Panc1 (cell line): ENCODE data around the gene PIGP. TPM values are rescaled to one million over a fixed set of nuclear protein-coding genes. Genes with fewer than 3 reads are reported as not detected.
"Not testable (repeated sequence)": the region's sequence is repeated elsewhere in the genome, so short reads cannot be mapped to it uniquely, and the experiment has no call there.

ENCODE experiments used
- ATAC-seq: fragments of 200-7000 bp; cut with Tn5 transposase; 2 replicates; pipeline ENCODE4 v1.9.1; 2020; ENCODE audit warnings: mild to moderate bottlenecking, moderate library complexity
- BruUV-seq: library from RNA; stranded (reverse); fragments of 400-500 nt; replicated peaks from 2 replicates; lab custom pipeline; 2021; lab: Mats Ljungman, UMichigan
- CTCF ChIA-PET: fragments of 300-600 bp; sonication (Branson Sonifier 250); formaldehyde crosslinking; loops from one replicate; lab custom pipeline; 2022; ENCODE audit warnings: antibody characterized with exemption; lab: Charles Lee
- POLR2A ChIA-PET: fragments of 300-600 bp; sonication (Branson Sonifier 250); formaldehyde crosslinking; loops from one replicate; lab custom pipeline; 2022; ENCODE audit warnings: antibody characterized with exemption; lab: Charles Lee
- DNase-seq: peaks from one replicate; pipeline ENCODE4 v3.0.0-alpha.2; 2010; ENCODE audit warnings: low read depth, low spot score
- H3K27ac ChIP-seq: 2 replicates; pipeline ENCODE4 v1.5.1; 2011; ENCODE audit warnings: mild to moderate bottlenecking, low read length, inconsistent platforms
- H3K27me3 ChIP-seq: fragments of 200-500 bp; sonication (Bioruptor generic); 2 replicates; pipeline ENCODE4 v1.6.0; 2014; ENCODE audit warnings: low read length, inconsistent platforms; ENCODE audit not compliant: control insufficient read depth, insufficient read depth
- H3K36me3 ChIP-seq: fragments of 200-500 bp; sonication (Bioruptor generic); 2 replicates; pipeline ENCODE4 v1.5.1; 2014; ENCODE audit warnings: inconsistent platforms, mild to moderate bottlenecking, low read length, moderate library complexity; ENCODE audit not compliant: control insufficient read depth, insufficient read depth
- H3K4me1 ChIP-seq: 2 replicates; pipeline ENCODE4 v1.5.1; 2011; ENCODE audit warnings: inconsistent platforms, mild to moderate bottlenecking, low read length, moderate library complexity; ENCODE audit not compliant: control insufficient read depth, insufficient read depth
- H3K4me3 ChIP-seq, 2 experiments: 2 replicates each; pipeline ENCODE4 v1.5.1; 2011 to 2012; ENCODE audit warnings: low read depth in 2 of 2, low read length in 2 of 2, mild to moderate bottlenecking in 2 of 2, inconsistent platforms in 1 of 2, moderate library complexity in 1 of 2
- H3K9me3 ChIP-seq: fragments of 200-500 bp; sonication (Bioruptor generic); 2 replicates; pipeline ENCODE4 v1.5.1; 2014; ENCODE audit warnings: low read depth, mild to moderate bottlenecking, inconsistent platforms, low read length, moderate library complexity; ENCODE audit not compliant: control insufficient read depth, insufficient read depth
- POLR2AphosphoS5 ChIP-seq: IDR thresholded peaks from 2 replicates; pipeline ENCODE4 v1.6.1; 2012; ENCODE audit warnings: mild to moderate bottlenecking, low read depth, low read length, moderate library complexity
- REST ChIP-seq, 2 experiments: IDR thresholded peaks; 2 replicates each; pipeline ENCODE4 v1.6.1; 2011 to 2012; ENCODE audit warnings: low read depth in 2 of 2, control low read depth in 1 of 2, low read length in 1 of 2, mild to moderate bottlenecking in 1 of 2, moderate library complexity in 1 of 2; ENCODE audit not compliant: insufficient read depth in 1 of 2
- SIN3A ChIP-seq: IDR thresholded peaks from 2 replicates; pipeline ENCODE4 v1.6.1; 2012; ENCODE audit warnings: low read depth, mild to moderate bottlenecking, low read length, moderate library complexity, borderline replicate concordance; ENCODE audit not compliant: insufficient read depth
- TCF7L2 ChIP-seq: IDR thresholded peaks from 2 replicates; pipeline ENCODE4 v1.6.1; 2011; ENCODE audit warnings: mild to moderate bottlenecking, low read depth, low read length, inconsistent platforms
- in situ Hi-C: cut with HindIII; loops from 2 replicates; pipeline ENCODE4 v1.10.0; 2016; ENCODE audit warnings: low sequenced_read_pairs, low pct_unique_long_range_greater_than_20kb
- intact Hi-C: fragments of 100-400 bp; cut with micrococcal nuclease; formaldehyde crosslinking; loops from one replicate; pipeline ENCODE4 v1.10.0; 2022; ENCODE audit not compliant: unreplicated experiment
- total RNA-seq: library from RNA; stranded (reverse); gene quantifications from one replicate; pipeline ENCODE4 v1.2.1, GENCODE V29; 2021; ENCODE audit not compliant: unreplicated experiment

The PIGP gene
- total RNA-seq, 1 experiment from 2014 or later: 16.1 TPM

GRCh38 chr21:37040212-37040611, 32.7 kb downstream of the PIGP start:
- Histone ChIP-seq H3K36me3 (no peaks in the 10 kb centered on the region), H3K4me3 (no peak overlapping the region), H3K27me3 (no peaks in the 10 kb centered on the region), H3K4me1 (no peaks in the 10 kb centered on the region), H3K27ac (no peak overlapping the region), H3K9me3 (no peaks in the 10 kb centered on the region)
- ChIA-PET CTCF (no interaction called here), POLR2A (no interaction called here)
- no peak for TF ChIP-seq SIN3A
- DNase-seq (no peak), ATAC-seq (no peak)
- in situ Hi-C loops: no loop called here
- intact Hi-C loops: no loop called here
- no TSS peak for BruUV-seq

GRCh38 chr21:37039411-37040075, 33.3 kb downstream of the PIGP start:
- intact Hi-C loops: no loop called here
- TF ChIP-seq POLR2AphosphoS5: no peak

GRCh38 chr21:37036177-37036576, 36.7 kb downstream of the PIGP start:
- no TSS peak for BruUV-seq
- DNase-seq (no peak), ATAC-seq (no peak)
- POLR2A ChIA-PET: no interaction called here
- Histone ChIP-seq H3K36me3 (no peaks in the 10 kb centered on the region), H3K9me3 (no peaks in the 10 kb centered on the region), H3K27me3 (no peaks in the 10 kb centered on the region), H3K4me3 (no peak overlapping the region), H3K4me1 (peaks cover 4% of the 10 kb centered on the region; the same call in 1 of the 2 replicates), H3K27ac (no peak overlapping the region)
- intact Hi-C loops: no loop called here
- TF ChIP-seq TCF7L2 (no peak), SIN3A (no peak), REST (IDR thresholded peaks at IDR 0.05; ENCODE audit: insufficient read depth in 1 of 2, low read depth in 2 of 2, low read length in 1 of 2) (no peak)
- in situ Hi-C loops: no loop called here
- CTCF ChIA-PET: no interaction called here

More at GRCh38 chr21:37039411-37040075, 33.3 kb downstream of the PIGP start:
- ChIA-PET CTCF (interaction anchor here (0.7 kb wide), 1 partner anchor 830 kb away, joined by 3 read pairs; no protein-coding TSS in a partner anchor), POLR2A (no interaction called here)
- no TSS peak for BruUV-seq
- no peaks in the 10 kb centered on the region for H3K4me1 ChIP-seq
- no peak for DNase-seq
- no peaks in the 10 kb centered on the region for H3K27me3 ChIP-seq
- H3K9me3 ChIP-seq: no peaks in the 10 kb centered on the region
- in situ Hi-C loops: no loop called here
- H3K4me3 ChIP-seq: no peak overlapping the region
- H3K27ac ChIP-seq: no peak overlapping the region
- no peaks in the 10 kb centered on the region for H3K36me3 ChIP-seq
- no peak for ATAC-seq

GRCh38 chr21:37034394-37034793, 38.5 kb downstream of the PIGP start:
- BruUV-seq, POLR2A ChIA-PET, H3K4me1 ChIP-seq: not testable (repeated sequence)

More at GRCh38 chr21:37034394-37034793, 38.5 kb downstream of the PIGP start:
- DNase-seq, intact Hi-C loops, CTCF ChIA-PET, H3K9me3 ChIP-seq, H3K36me3 ChIP-seq, H3K27me3 ChIP-seq, in situ Hi-C loops, ATAC-seq, H3K27ac ChIP-seq, H3K4me3 ChIP-seq: not testable (repeated sequence)
